AG10803 (cell line): ENCODE data around the gene SH3PXD2A.

Source experiments
- DNase-seq: peaks from one replicate; pipeline ENCODE4 v3.0.0; 2010; ENCODE audit warnings: low read depth
- H3K4me3 ChIP-seq: 2 replicates; pipeline ENCODE4 v1.5.1; 2011; ENCODE audit warnings: mild to moderate bottlenecking, low read length, control low read depth
- TF ChIP-seq, protein P1 (sequence below): conservative IDR thresholded peaks from 2 replicates; pipeline ENCODE4 v1.5.1; 2011; ENCODE audit warnings: mild to moderate bottlenecking, low read length, control low read depth, inconsistent platforms

Gene SH3PXD2A

GRCh38 chr10:103575416-103576075, 279.8 kb downstream of the SH3PXD2A start:
- TF ChIP-seq, protein P1, sequence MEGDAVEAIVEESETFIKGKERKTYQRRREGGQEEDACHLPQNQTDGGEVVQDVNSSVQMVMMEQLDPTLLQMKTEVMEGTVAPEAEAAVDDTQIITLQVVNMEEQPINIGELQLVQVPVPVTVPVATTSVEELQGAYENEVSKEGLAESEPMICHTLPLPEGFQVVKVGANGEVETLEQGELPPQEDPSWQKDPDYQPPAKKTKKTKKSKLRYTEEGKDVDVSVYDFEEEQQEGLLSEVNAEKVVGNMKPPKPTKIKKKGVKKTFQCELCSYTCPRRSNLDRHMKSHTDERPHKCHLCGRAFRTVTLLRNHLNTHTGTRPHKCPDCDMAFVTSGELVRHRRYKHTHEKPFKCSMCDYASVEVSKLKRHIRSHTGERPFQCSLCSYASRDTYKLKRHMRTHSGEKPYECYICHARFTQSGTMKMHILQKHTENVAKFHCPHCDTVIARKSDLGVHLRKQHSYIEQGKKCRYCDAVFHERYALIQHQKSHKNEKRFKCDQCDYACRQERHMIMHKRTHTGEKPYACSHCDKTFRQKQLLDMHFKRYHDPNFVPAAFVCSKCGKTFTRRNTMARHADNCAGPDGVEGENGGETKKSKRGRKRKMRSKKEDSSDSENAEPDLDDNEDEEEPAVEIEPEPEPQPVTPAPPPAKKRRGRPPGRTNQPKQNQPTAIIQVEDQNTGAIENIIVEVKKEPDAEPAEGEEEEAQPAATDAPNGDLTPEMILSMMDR: no peak
- no peak overlapping the region for H3K4me3 ChIP-seq
- DNase-seq: no peak

GRCh38 chr10:103574097-103575061, 281.0 kb downstream of the SH3PXD2A start:
- DNase-seq: no peak
- H3K4me3 ChIP-seq: no peak overlapping the region
- TF ChIP-seq, protein P1: no peak

GRCh38 chr10:103573205-103573487, 282.2 kb downstream of the SH3PXD2A start:
- no peak for DNase-seq
- no peak overlapping the region for H3K4me3 ChIP-seq
- TF ChIP-seq, protein P1: no peak

DNA sequence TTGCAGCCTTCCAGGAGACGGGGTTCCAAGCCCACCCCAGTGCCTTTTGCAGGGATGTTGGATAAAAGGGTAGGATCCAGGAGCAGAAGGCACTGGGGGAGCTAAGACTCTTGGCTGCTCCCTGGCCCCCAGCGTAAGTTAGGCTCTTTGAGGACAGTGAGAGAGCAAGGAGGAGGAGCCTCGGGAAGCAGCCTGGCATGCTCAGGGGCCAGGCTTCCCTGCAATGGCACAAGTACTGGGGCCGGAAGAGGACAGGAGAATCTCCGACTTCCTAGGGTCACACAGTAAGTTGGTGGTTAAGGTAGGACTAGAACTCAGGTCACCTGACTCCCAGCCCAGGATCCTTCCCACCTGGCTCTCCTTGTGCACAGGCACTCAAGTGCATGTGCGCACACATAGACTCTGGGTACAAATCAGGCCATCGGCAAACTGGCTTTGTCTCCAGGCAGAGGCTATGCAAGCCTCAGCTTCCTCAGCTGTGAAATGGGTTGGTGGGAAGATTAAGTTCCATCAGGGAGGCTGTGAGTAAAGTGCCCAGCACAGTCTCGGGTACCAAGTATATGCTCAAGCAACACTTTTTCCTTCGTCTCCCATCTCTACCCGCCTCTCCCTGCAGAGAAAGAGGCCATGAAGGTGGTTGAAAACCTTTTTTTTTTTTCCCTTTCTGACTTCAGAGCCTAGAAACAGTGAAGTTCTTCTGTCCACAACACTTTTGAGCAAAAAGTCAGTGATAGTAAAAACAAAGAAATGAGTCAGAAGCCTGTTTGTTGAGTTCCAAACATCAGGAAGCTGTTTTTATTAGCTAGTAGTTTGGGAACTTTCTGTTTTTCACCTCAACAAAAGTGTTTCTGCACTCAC, 282.8 kb downstream of the SH3PXD2A start:
- no peak for DNase-seq
- TF ChIP-seq, protein P1: no peak
- no peak overlapping the region for H3K4me3 ChIP-seq

GRCh38 chr10:103571656-103571975, 283.8 kb downstream of the SH3PXD2A start:
- H3K4me3 ChIP-seq: no peak overlapping the region
- no peak for DNase-seq
- TF ChIP-seq, protein P1: no peak

- no peak for DNase-seq
- TF ChIP-seq, protein P1: no peak
- H3K4me3 ChIP-seq: no peak overlapping the region
Observed at GRCh38 chr10:103570844-103571655, 284.3 kb downstream of the SH3PXD2A start.
